Coronary artery (tissue), 2 donors: ENCODE results near the gene FAM168A.

Experiments used
- DNase-seq: peaks from one replicate; pipeline ENCODE4 v3.0.0-alpha.2; 2017; ENCODE audit warnings: low spot score
- H3K27ac ChIP-seq, 2 donors: fragments of 200-600 bp; sonication (generic); one replicate each; pipeline ENCODE4 v1.5.1; 2016 to 2019
- H3K4me3 ChIP-seq: fragments of 200-600 bp; sonication (generic); 2 replicates; pipeline ENCODE4 v1.5.1; 2016; ENCODE audit warnings: mild to moderate bottlenecking, moderate library complexity
- TF ChIP-seq, protein P1 (sequence below): fragments of 200-600 bp; sonication (generic); IDR thresholded peaks from one replicate; pipeline ENCODE4 v1.5.1; 2019; ENCODE audit warnings: antibody characterized with exemption

Gene FAM168A

DNA sequence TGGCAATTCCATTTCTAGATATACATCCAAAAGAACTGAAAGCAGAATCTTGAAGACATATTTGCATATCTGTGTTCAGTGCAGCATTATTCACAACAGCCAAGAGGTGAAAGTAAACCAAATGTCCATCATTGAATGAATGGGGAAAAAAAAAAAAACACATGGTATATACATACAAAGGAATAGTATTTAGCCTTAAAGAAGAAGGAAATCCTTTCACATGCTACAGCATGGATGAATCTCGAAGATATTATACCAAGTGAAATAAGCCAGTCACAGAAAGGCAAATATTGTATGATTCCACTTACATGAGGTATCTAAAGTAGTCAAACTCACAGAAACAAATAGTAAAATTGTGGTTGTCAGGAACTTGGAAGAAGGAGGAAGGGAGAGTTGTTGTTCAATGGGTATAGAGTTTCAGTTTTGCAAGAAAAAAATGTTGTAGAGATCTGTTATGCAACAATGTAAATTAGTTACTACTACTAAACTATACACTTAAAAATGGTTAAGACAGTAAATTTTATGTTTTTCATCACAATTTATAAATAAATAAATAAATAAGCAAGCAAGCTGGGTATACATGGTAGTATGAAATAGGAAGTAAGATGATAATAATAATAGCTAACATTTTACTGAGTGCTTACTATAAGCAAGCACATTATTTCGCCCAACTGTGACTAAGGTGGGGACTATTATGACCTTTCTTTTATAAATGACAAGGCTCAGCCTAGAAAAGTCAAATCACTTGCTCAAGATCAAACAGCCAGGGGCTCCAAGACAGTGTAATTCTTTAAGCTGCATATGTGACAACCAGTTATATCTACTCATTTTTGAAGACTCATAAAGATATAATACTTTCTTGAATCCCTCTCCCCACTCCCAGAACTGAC, 50.0 kb downstream of the FAM168A start:
- H3K4me3 ChIP-seq, result no peak overlapping the region
- no peak for DNase-seq
- H3K27ac ChIP-seq, result no peak overlapping the region
- TF ChIP-seq, protein P1, sequence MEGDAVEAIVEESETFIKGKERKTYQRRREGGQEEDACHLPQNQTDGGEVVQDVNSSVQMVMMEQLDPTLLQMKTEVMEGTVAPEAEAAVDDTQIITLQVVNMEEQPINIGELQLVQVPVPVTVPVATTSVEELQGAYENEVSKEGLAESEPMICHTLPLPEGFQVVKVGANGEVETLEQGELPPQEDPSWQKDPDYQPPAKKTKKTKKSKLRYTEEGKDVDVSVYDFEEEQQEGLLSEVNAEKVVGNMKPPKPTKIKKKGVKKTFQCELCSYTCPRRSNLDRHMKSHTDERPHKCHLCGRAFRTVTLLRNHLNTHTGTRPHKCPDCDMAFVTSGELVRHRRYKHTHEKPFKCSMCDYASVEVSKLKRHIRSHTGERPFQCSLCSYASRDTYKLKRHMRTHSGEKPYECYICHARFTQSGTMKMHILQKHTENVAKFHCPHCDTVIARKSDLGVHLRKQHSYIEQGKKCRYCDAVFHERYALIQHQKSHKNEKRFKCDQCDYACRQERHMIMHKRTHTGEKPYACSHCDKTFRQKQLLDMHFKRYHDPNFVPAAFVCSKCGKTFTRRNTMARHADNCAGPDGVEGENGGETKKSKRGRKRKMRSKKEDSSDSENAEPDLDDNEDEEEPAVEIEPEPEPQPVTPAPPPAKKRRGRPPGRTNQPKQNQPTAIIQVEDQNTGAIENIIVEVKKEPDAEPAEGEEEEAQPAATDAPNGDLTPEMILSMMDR, result no peak

DNA sequence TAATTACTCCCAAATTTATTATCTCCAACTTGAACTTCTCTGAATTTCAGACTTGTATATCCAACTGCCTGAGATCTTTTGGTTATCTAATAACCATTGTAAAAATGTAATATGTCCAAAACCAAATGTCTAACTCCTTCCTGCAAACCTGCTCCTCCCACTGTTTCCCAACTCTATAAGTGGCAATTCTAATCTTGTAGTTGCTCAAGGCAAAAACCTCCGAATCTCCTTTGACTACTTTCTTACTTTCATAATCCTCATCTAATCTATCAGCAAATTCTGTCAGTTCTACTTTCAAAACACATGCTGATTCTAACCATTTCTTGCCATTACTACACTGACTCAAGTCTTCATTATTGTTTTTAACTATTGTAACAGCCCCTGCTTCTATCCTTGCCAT, 55.7 kb downstream of the FAM168A start:
- no peak for DNase-seq
- TF ChIP-seq, protein P1, result no peak
- Histone ChIP-seq H3K27ac (no peak overlapping the region), H3K4me3 (no peak overlapping the region)

DNA sequence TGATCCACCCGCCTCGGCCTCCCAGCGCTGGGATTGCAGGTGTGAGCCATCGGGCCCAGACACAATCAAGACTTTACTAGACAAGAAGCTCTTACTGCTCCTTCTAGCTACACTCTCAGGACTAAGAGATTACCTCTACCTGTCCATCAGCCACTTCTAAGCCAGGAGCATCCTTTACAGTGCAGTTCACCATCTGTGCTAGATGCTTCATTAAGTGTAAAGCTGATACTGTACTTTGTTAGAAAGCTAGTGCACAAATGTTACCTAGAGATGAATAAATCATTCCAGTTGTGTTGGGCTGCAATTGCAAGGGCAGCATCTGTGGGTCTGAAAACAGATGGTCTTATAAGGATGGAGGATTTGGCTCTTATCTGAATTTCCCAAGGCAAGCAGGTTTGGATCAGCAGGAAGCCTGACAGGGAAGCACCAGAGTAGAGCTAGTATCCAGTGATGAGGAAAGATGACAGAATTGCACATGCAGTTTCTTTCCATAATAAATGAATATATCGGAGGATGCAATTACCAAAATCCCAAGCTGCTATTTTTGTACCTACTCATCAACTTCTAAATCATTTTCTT, 58.3 kb downstream of the FAM168A start:
- no peak overlapping the region for H3K4me3 ChIP-seq
- no peak for DNase-seq
- TF ChIP-seq, protein P1, result no peak
- H3K27ac ChIP-seq, result no peak overlapping the region

DNA sequence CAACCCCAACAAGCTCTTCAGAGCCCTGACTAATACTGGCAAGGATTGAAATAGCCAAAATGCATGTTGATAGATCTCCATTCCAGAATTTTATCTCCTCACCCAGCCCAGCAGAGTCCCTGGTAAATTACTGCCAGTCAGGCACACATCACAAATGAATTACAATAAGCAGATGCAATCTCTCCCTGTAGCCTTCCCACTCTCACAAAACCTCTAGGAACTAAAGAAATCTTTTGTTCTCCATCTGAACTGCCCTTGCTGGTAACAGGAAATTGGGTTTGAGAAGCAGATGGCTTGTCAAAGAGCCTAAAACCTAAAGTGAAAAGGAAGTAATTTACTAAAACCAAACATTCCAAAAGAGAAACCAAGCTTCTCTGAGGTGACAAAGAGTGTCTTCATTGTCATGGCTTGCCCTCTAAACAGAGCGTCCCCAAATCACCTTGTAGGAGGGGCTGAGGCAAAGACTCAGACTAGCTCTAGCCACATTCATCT, 59.5 kb downstream of the FAM168A start:
- Histone ChIP-seq H3K27ac (no peak overlapping the region), H3K4me3 (no peak overlapping the region)
- TF ChIP-seq, protein P1, result no peak
- no peak for DNase-seq

DNA sequence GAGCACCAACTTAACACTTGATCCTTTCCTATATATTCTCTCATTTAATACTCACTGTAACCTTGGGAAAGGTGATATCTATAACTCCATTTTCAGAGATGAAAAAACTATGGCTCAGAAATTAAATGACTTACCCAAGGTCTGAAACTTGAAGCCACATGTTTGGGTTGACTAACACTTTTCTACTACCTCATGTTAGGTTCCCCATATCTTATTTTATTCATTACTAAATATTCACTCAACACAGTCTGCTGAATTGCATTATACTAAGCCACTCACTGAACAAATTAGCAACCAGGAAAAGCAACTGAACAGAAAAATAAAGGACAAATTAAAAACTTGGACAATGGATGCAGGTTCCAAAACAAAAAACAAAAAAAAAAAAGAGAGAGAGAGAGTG, 59.9 kb downstream of the FAM168A start:
- no peak overlapping the region for H3K4me3 ChIP-seq
- no peak for DNase-seq
- H3K27ac ChIP-seq, result no peak overlapping the region
- TF ChIP-seq, protein P1, result no peak

DNA sequence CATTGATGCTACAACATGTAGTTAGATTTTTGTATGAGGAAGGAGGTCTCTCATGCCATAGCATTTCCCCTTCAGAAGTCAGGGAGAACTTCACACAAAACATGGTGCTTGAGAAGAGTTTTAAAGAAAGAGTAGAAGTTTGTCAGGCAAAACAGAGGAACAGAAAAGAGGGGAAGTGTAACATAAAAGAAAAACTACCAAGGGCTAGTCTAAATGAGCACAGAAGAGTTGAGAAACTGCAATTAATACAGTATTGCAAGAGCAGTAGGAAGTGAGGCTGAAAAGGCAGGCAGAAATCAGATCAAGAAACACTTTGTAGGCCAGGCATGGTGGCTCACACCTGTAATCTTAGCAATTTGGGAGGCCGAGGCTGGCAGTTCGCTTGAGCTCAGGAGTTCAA, 61.0 kb downstream of the FAM168A start:
- H3K27ac ChIP-seq, result no peak overlapping the region
- DNase-seq, result no peak
- TF ChIP-seq, protein P1, result no peak
- H3K4me3 ChIP-seq, result no peak overlapping the region
